NB4 (cell line): Measurements from ENCODE around the gene CBY1.

ENCODE experiments used
- CTCF ChIP-seq: IDR thresholded peaks from one replicate; pipeline ENCODE4 v1.5.1; 2012; ENCODE audit warnings: low read depth, low read length
- MAX ChIP-seq: IDR thresholded peaks from 2 replicates; pipeline ENCODE4 v1.6.1; 2011; ENCODE audit warnings: low read depth, low read length

GRCh38 chr22:38719196-38719595, 62.8 kb downstream of the CBY1 start:
- no peak for TF ChIP-seq MAX
- no peak for TF ChIP-seq CTCF
